Subcutaneous abdominal adipose tissue (tissue), 5 donors: ENCODE results near the gene UTP14C.
"Not testable (repeated sequence)": the region's sequence is repeated elsewhere in the genome, so short reads cannot be mapped to it uniquely, and the experiment has no call there.

Experiments used
- H3K27ac ChIP-seq: one replicate; pipeline ENCODE4 v1.7.0; 2013; ENCODE audit warnings: low read depth, mild to moderate bottlenecking, inconsistent platforms, low read length, moderate library complexity
- H3K27me3 ChIP-seq, 5 donors: one replicate each; pipeline ENCODE4 v1.7.0; 2013; ENCODE audit warnings: low read length in 5 of 5, inconsistent platforms in 1 of 5; ENCODE audit not compliant: control insufficient read depth in 5 of 5, insufficient read depth in 4 of 5
- H3K36me3 ChIP-seq, 5 donors: one replicate each; pipeline ENCODE4 v1.7.0; 2013; ENCODE audit warnings: low read length in 5 of 5; ENCODE audit not compliant: control insufficient read depth in 5 of 5, insufficient read depth in 5 of 5
- H3K4me1 ChIP-seq, 5 donors: one replicate each; pipeline ENCODE4 v1.7.0; 2013; ENCODE audit warnings: low read length in 5 of 5, mild to moderate bottlenecking in 3 of 5, moderate library complexity in 1 of 5; ENCODE audit not compliant: control insufficient read depth in 5 of 5, insufficient read depth in 5 of 5
- H3K4me3 ChIP-seq, 5 donors: one replicate each; pipeline ENCODE4 v1.7.0; 2013; ENCODE audit warnings: low read length in 5 of 5, low read depth in 1 of 5
- H3K9ac ChIP-seq, 5 donors: one replicate each; pipeline ENCODE4 v1.7.0; 2013; ENCODE audit warnings: low read length in 5 of 5, mild to moderate bottlenecking in 4 of 5, moderate library complexity in 3 of 5
- H3K9me3 ChIP-seq, 5 donors: one replicate each; pipeline ENCODE4 v1.7.0; 2013; ENCODE audit warnings: low read length in 5 of 5; ENCODE audit not compliant: control insufficient read depth in 5 of 5
- donor health status: healthy.
- donor health status: healthy.
- donor health status: healthy.
- donor health status: healthy.
- donor health status: healthy.

The UTP14C gene

GRCh38 chr13:52036037-52036436 lies 11.5 kb downstream of the UTP14C start:
- H3K4me3 ChIP-seq = no peak overlapping the region
- H3K9me3 ChIP-seq = no peaks in the 10 kb centered on the region
- H3K36me3 ChIP-seq = no peaks in the 10 kb centered on the region
- H3K9ac ChIP-seq = no peak overlapping the region
- no peak overlapping the region for H3K27ac ChIP-seq
- no peaks in the 10 kb centered on the region for H3K27me3 ChIP-seq
- no peaks in the 10 kb centered on the region for H3K4me1 ChIP-seq

GRCh38 chr13:52043675-52044074 lies 19.2 kb downstream of the UTP14C start:
- H3K27me3 ChIP-seq = no peaks in the 10 kb centered on the region
- H3K4me1 ChIP-seq = no peaks in the 10 kb centered on the region
- no peak overlapping the region for H3K4me3 ChIP-seq
- H3K27ac ChIP-seq = no peak overlapping the region
- no peaks in the 10 kb centered on the region for H3K9me3 ChIP-seq
- no peak overlapping the region for H3K9ac ChIP-seq
- H3K36me3 ChIP-seq = no peaks in the 10 kb centered on the region

DNA sequence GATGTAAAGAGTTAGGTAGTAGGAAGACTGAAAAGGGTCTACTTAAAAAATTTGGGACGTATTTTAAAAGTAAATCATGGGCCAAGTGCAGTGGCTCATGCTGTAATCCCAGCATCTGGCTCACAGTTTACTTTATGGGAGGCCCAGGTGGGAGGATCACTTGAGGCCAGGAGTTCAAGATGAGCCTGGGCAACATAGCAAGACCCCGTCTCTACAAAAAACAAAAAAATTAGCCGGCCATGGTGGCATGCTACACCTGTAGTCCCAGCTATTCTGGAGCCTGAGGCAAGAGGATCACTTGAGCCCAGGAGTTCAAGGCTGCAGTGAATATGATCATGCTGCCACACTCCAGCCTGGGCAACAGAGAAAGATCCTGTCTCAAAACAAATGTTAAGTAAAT lies 23.0 kb downstream of the UTP14C start:
- Histone ChIP-seq H3K27me3 (no peaks in the 10 kb centered on the region), H3K9ac (no peak overlapping the region), H3K9me3 (no peaks in the 10 kb centered on the region), H3K27ac (no peak overlapping the region), H3K4me1 (no peaks in the 10 kb centered on the region), H3K4me3 (no peak overlapping the region), H3K36me3 (no peaks in the 10 kb centered on the region)

GRCh38 chr13:52048516-52048915 lies 24.0 kb downstream of the UTP14C start:
- Histone ChIP-seq H3K27me3 (no peaks in the 10 kb centered on the region), H3K27ac (no peak overlapping the region), H3K4me1 (no peaks in the 10 kb centered on the region), H3K9ac (no peak overlapping the region), H3K9me3 (no peaks in the 10 kb centered on the region), H3K36me3 (no peaks in the 10 kb centered on the region), H3K4me3 (no peak overlapping the region)

- no peaks in the 10 kb centered on the region for H3K27me3 ChIP-seq
- H3K27ac ChIP-seq = no peak overlapping the region
- H3K4me3 ChIP-seq = no peak overlapping the region
- H3K9ac ChIP-seq = no peak overlapping the region
- H3K36me3 ChIP-seq = no peaks in the 10 kb centered on the region
- H3K4me1 ChIP-seq = no peaks in the 10 kb centered on the region
- H3K9me3 ChIP-seq = no peaks in the 10 kb centered on the region
Measured at GRCh38 chr13:52051400-52051799, 26.9 kb downstream of the UTP14C start.

- no peaks in the 10 kb centered on the region for H3K9me3 ChIP-seq
- no peak overlapping the region for H3K27ac ChIP-seq
- no peaks in the 10 kb centered on the region for H3K27me3 ChIP-seq
- H3K36me3 ChIP-seq = no peaks in the 10 kb centered on the region
- H3K9ac ChIP-seq = no peak overlapping the region
- H3K4me1 ChIP-seq = no peaks in the 10 kb centered on the region
- no peak overlapping the region for H3K4me3 ChIP-seq
Measured at GRCh38 chr13:52053460-52053859, 29.0 kb downstream of the UTP14C start.

GRCh38 chr13:52061064-52061463 lies 36.6 kb downstream of the UTP14C start:
- Histone ChIP-seq H3K4me1 (peaks cover 0 to 12% (median 0%) of the 10 kb centered on the region in 5 donors), H3K9me3 (peaks cover 0 to 16% (median 15%) of the 10 kb centered on the region in 5 donors)
- not testable (repeated sequence) for H3K27me3 ChIP-seq, H3K4me3 ChIP-seq, H3K27ac ChIP-seq, H3K9ac ChIP-seq, H3K36me3 ChIP-seq

DNA sequence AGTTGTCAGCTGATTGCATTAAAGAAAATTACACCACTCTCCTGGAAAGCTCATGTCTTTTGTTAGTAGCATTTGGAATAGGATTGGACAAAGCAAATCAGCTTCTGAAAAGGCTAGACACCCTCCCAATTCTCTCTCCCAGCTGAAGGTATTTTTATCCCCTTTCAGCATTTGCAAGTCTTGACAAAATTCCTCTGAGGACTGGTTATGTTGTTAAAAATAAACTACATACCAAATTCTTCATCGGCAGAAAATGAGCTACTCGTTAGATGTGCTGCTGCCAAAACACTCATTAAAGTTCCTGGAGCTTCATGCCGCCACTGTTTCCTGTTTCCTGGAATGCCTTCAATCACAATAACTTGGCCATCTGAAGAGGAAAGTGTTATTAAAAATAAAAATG lies 37.1 kb downstream of the UTP14C start:
- no peaks in the 10 kb centered on the region for H3K36me3 ChIP-seq
- no peak overlapping the region for H3K4me3 ChIP-seq
- peaks cover 0 to 12% (median 0%) of the 10 kb centered on the region in 5 donors for H3K4me1 ChIP-seq
- peaks cover 0 to 21% (median 16%) of the 10 kb centered on the region in 5 donors for H3K9me3 ChIP-seq
- H3K9ac ChIP-seq = no peak overlapping the region
- H3K27me3 ChIP-seq = no peaks in the 10 kb centered on the region
- H3K27ac ChIP-seq = no peak overlapping the region

DNA sequence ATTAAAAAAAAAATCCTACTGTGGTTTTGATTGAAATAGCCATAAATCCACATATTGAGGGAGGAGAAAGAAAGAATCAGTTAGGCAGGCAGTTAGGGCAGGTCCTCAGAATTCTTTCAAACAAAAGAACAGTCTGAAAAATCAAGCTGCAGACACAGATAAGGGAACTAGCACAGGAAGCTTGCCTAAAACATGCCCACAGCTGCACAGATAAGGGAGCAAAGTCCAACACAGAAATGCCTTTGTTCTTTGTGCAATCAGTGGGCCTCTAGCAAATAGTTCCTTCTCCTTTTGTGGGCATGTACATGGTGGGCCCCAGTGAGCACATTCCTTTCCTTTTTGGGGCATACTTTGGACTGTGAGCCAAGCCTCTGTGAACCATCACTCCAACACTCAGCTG lies 42.7 kb downstream of the UTP14C start:
- Histone ChIP-seq H3K4me1 (peaks cover 0 to under 1% (median 0%) of the 10 kb centered on the region in 5 donors), H3K9me3 (peaks cover 14 to 37% (median 29%) of the 10 kb centered on the region in 5 donors), H3K9ac (no peak overlapping the region), H3K27me3 (no peaks in the 10 kb centered on the region), H3K4me3 (peak overlapping the region in 4 of 5 donors; percentile 8 to 53 (median 24)), H3K36me3 (no peaks in the 10 kb centered on the region), H3K27ac (no peak overlapping the region)

DNA sequence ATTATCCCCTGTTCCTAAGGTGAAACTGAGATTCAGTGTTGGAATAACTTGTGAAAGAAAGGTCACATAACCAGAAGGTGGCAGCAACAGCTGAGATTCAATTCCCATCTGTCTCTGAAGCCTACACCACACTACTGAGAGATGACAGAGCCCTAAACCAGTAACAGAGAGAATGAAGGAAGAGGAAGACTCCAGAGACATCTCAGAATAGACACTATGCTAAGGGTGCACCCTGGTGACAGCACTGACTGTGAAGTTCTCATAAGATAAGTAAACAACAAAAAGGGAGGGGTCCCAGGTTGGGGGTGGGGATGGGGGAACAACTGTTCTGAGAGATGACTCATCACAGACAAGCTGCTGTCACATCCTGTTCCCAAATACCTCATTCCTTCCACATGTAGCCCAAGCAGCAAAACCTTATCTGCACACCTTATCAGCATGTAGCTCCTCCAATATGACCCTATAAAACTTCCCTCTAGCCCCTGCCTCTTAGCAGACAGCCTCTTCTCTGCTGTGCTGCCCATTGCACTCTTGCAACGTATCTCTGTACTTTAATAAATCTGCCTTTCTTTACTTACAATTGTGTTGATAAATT lies 46.5 kb downstream of the UTP14C start:
- Histone ChIP-seq H3K4me1 (no peaks in the 10 kb centered on the region), H3K27ac (no peak overlapping the region), H3K27me3 (no peaks in the 10 kb centered on the region), H3K36me3 (no peaks in the 10 kb centered on the region), H3K9me3 (peaks cover 13 to 31% (median 23%) of the 10 kb centered on the region in 5 donors), H3K9ac (no peak overlapping the region), H3K4me3 (no peak overlapping the region)
